ENCODE data around the gene UNC93A.

- TF ChIP-seq CTCF (IDR thresholded peaks at IDR 0.05; ENCODE audit: insufficient read depth, low read length, poor library complexity, severe bottlenecking): no peak
- no peak for TF ChIP-seq EZH2phosphoT487 (conservative IDR thresholded peaks at IDR 0.05; ENCODE audit: low read length)
Observed at GRCh38 chr6:167351656-167352345, 60.7 kb downstream of the UNC93A start.

All from SU-DHL-6 (cell line).